Activated CD8-positive, alpha-beta memory T cell treated with anti-CD3 and anti-CD28 coated beads for 36 hours (primary cell): ENCODE data around the gene CDC73. TPM values are rescaled to one million over a fixed set of nuclear protein-coding genes. Genes with fewer than 3 reads are reported as not detected.
"Not testable (repeated sequence)": the region's sequence is repeated elsewhere in the genome, so short reads cannot be mapped to it uniquely, and the experiment has no call there.

ENCODE experiments used
- CTCF ChIA-PET: fragments of 350-600 bp; sonication (Branson Sonifier 250); formaldehyde crosslinking; loops from one replicate; lab custom pipeline; 2021; ENCODE audit warnings: antibody characterized with exemption; lab: Charles Lee
- POLR2A ChIA-PET: fragments of 350-600 bp; sonication (Branson Sonifier 250); formaldehyde crosslinking; loops from one replicate; lab custom pipeline; 2021; ENCODE audit warnings: antibody characterized with exemption; lab: Charles Lee
- total RNA-seq, 2 experiments: library from RNA; stranded (reverse); gene quantifications; one replicate each; pipeline ENCODE4 v1.2.3, GENCODE V29; 2021

The CDC73 gene
- total RNA-seq, 2 experiments from 2014 or later, result 49.1 to 52.7 TPM

DNA sequence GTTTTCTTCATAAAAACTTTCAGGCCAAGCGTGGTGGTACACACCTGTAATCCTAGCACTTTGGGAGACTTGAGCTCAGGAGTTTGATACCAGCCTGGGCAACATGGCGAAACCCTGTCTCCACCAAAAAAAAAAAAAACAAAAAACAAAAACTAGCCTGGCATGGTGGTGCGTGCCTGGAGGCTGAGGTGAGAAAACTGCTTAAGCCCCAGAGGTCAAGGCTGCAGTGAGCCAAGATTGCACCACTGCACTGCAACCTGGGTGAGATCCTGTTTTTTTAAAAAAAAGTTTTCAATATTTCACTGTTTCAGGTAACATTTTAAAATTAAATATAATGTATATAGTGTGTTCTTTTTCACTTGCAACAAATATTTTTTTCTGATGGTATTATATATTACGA is 78.1 kb downstream of the CDC73 start:
- CTCF ChIA-PET, result no interaction called here
- POLR2A ChIA-PET, result no interaction called here

- ChIA-PET CTCF (no interaction called here), POLR2A (no interaction called here)
These were observed 79.2 kb downstream of the CDC73 start for GRCh38 chr1:193201021-193201420.

GRCh38 chr1:193210996-193211395 is 89.2 kb downstream of the CDC73 start:
- ChIA-PET POLR2A (no interaction called here), CTCF (no interaction called here)

GRCh38 chr1:193211539-193211938 is 89.7 kb downstream of the CDC73 start:
- CTCF ChIA-PET, result no interaction called here
- POLR2A ChIA-PET, result no interaction called here

DNA sequence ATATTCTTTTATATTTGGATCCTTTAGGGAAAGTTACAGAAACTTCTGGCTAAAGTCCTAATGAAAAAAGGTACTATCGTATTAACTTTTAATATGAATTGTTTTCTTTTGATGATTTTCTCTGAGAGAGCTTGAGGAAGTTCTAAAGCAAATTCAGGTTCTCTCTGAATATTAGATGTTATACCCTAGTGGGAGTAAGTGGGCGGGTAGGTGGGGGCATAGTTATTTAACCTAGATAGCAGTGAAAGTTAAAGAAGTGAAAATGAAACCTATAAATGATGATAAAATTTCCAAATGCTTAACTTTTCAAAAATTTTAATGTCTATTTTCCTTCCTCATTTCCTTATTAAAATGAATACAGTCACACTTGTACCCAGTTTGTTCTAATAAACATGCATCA is 90.8 kb downstream of the CDC73 start:
- CTCF ChIA-PET, result no interaction called here
- POLR2A ChIA-PET, result no interaction called here

DNA sequence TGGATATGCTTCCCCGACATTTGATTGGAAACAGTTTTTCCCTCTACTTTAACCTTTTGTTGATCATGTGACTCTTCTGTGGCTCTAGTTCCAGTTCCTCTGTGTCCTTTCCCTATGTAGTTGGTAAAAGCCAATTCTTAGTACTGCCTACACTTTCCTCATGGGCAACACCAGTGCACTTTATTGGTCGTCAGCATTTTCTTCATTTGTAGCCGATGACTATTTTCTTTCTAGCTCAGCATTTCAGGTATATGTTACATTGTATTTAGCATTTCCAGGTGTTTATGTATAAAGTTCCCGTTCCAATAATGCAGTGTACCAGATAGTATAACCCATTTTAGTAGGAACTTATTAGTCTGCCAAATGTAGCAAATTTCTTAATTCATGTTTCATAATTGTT is 92.2 kb downstream of the CDC73 start:
- POLR2A ChIA-PET, result no interaction called here
- CTCF ChIA-PET, result no interaction called here

DNA sequence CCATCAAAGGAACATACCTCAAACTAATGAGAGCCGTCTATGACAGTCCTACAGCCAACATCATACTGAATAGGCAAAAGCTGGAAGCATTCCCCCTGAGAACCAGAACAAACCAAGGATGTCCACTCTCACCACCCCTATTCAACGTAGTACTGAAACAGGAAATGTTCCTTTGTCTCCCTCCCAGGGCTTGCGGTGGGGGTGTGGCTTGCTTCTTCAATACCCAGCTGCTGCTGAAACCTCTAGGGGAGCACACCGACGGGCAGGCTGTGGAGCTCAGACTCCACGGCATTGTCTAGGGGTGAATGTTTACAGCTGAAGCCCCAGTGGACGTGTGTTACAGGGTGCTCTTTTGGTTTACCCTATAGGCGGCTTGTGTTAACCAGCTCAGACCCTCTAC is 95.1 kb downstream of the CDC73 start:
- CTCF ChIA-PET, result no interaction called here

DNA sequence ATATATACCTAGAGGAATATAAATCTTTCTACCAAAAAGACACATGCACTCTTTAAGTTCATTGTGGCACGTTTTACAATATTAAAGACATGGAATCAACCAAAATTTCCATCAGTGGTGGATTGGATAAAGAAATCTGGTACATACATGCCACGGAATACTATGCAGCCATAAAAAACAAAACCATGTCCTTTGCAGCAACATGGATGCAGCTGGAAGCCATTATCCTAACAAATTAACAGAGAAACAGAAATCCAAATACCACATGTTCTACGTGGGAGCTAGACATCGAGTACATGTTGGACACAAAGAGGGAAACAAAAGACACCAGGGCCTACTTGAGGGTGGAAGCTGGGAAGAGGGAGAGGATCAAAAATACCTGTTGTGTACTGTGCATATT is 97.6 kb downstream of the CDC73 start:
- CTCF ChIA-PET, result no interaction called here
- POLR2A ChIA-PET, result no interaction called here

More for the DNA sequence above, 95.1 kb downstream of the CDC73 start:
- POLR2A ChIA-PET, result no interaction called here

DNA sequence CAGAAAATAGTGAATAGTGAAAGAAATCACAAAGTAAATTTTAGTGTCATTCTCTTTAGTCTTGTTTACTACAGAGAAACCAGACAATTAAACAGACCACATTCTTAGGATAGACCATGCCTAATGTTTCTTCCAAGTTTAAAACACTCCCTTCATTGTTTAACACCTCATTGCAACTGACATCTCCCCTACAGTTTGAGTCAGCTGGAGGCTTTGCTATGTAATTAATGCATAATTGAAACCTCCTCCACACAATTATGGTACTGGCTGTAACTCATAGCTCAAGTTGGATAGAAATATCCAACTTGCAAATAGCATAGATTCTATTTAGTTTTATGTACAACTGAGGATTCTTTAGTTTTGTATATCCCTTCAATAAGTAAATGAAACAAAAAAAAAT is 99.8 kb downstream of the CDC73 start:
- ChIA-PET CTCF (no interaction called here), POLR2A (no interaction called here)

DNA sequence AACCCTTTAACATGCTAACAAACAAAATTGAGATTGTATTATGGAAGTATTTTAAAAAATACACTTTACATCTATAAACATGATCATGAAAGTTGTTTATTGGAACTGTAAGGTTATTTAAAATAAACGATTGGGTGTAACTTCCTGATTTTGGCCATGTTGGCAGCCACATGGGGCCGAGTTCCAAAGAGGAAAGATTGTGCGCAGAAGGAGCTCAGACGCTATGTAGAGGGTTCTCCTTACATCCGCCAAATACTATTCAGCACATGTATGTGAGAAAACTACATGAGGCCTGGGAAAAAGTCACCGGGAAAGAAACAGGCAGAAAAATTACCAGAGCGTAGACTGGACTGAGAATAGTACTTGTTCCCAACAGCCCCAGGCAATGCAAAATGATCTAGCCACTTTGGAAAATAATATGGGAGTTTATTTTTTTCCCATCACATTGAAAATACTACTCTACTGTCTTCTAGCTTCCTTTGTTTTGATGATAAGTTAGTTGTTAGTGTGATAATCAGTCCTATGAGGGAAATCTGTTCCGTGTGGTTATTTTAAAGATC is 100.3 kb downstream of the CDC73 start:
- ChIA-PET CTCF (no interaction called here), POLR2A (interaction anchor here (0.5 kb wide), 1 partner anchor 124 kb away, joined by 6 read pairs; no protein-coding TSS in a partner anchor)

DNA sequence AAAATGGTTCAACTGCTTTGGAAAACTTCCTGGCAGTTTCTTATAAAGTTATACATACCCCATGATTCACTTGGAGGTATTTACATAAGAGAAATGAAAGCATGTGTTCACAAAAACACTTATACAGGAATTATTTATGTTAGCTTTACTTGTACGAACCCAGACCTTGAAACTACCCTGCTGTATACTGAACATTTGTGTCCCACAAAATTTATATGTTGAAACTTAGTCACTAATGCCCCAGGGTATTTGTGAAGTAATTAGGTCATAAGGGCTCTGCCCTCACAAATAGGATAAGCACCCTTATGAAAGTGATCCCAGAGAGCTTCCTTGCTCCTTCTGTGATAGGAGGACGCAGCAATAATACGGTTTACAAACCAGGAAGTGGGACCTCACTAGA is 107.3 kb downstream of the CDC73 start:
- POLR2A ChIA-PET, result no interaction called here
- CTCF ChIA-PET, result no interaction called here

GRCh38 chr1:193231146-193231545 is 109.3 kb downstream of the CDC73 start:
- POLR2A ChIA-PET, CTCF ChIA-PET: not testable (repeated sequence)

DNA sequence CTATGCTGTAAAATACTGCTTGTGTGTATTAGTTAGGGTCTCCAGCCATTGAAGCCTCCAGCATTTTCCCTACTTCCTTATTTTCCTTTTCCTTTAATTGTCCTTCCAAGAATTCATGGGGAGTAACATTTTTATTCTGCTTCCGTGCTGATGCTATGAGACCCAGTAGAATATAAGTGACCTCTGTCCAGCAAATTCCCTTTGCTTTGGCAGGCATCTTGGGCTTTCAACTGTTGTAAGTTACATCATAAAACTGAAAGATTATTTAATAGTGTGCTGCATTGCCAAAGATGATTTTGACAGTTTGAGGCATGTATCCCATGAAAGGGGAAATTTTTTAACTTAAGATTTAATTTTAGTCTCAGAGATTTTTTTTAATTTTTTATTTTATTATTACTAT is 112.7 kb downstream of the CDC73 start:
- CTCF ChIA-PET, result no interaction called here

GRCh38 chr1:193237381-193237978 is 115.6 kb downstream of the CDC73 start:
- POLR2A ChIA-PET, result no interaction called here
- CTCF ChIA-PET, result no interaction called here

More for the DNA sequence above, 112.7 kb downstream of the CDC73 start:
- POLR2A ChIA-PET, result no interaction called here

DNA sequence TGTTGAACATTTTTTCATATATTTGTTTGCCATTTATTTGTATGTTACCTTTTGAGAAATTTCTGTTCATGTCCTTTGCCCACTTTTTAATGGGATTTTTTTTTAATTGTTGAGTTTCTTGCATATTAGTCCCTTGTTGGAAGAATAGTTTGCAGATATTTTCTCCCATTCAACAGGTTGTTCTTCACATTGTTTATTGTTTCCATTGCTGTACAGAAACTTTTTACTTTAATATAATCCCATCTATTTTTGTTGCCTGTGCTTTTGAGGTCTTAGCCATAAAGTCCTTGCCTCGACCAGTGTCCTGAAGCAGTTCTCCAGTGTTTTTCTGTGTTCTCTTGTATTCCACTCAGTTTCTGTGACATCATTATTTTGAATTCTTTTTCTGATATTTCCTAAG is 118.8 kb downstream of the CDC73 start:
- POLR2A ChIA-PET, result no interaction called here
- CTCF ChIA-PET, result no interaction called here

DNA sequence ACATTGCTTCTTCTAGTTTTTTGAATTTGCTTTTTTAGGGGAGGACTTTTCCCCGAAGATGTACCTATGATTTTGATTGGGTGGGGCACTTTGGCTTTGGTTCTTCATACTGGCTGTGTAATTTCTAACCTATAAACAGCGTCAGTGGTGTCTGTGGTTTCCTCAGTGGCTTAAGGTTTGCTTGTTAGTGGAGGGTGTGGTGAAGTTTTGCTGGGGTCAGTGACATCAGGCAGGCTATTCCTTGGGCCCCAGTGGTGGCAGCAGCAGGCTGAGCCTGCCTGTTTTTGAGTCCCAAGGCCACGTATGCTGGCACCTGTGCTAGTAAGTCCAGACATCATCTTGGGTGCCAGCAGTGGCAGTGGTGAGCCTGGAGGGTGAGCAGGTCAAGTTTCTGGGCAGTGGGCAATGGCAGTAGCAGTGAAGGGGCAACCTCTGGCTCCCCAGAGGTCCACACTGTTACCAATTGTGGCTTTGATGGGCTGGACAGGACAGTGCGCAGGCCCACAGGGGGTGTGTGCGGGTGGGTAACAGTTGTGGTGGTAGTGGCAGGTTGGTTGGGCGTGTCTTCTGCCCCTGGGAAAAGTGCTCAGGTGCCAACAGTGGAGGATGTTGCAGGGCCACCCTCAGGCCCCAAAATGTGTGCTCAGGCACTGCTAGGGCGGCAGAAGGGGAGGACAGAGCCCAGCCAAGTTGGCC is 119.4 kb downstream of the CDC73 start:
- POLR2A ChIA-PET, result no interaction called here
- CTCF ChIA-PET, result no interaction called here

- ChIA-PET POLR2A (no interaction called here), CTCF (no interaction called here)
These were observed 120.2 kb downstream of the CDC73 start for GRCh38 chr1:193242000-193242399.

- POLR2A ChIA-PET, result no interaction called here
- CTCF ChIA-PET, result no interaction called here
These were observed 127.4 kb downstream of the CDC73 start for GRCh38 chr1:193249187-193249586.

DNA sequence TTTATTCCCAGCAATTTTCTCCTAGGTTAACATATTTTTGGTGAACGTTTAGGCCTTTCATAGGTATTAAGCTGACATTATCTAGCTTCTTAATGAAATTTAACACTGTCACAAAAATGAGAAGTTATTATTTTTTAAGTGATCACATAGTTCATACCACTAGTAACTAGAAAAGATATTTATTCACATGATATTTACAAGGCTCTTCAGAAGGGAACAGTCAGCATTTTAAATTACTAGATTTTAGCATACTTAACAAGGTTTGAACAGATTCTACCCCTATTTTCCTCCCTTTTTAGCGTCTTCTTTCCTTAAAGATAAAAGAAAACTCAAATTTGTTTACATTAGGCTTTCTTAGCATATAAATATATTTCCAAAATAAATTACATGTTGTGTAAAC is 130.1 kb downstream of the CDC73 start:
- ChIA-PET POLR2A (no interaction called here), CTCF (no interaction called here)

- POLR2A ChIA-PET, result no interaction called here
- CTCF ChIA-PET, result no interaction called here
These were observed 134.2 kb downstream of the CDC73 start for GRCh38 chr1:193256019-193256418.

DNA sequence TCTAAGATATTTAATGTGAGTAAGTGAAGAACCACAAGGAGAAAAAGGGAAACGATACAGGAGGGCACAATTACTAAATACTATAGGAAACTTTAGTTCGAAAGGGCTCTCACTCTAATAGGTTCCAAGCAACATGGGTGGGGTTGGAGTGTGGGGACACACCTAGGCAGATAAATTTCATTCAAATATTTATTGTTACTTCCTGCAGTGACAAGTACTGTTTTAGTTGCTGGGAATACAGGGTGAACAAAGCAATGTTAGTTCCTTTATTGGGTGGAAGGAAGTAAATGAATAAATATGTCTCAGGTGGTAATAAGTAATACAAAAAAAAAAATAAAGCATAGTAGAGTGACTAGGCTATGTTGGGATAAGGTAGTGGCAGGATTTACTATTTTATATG is 137.8 kb downstream of the CDC73 start:
- CTCF ChIA-PET, result no interaction called here
- POLR2A ChIA-PET, result no interaction called here
